Activated CD4-positive, CD25-positive, alpha-beta regulatory T cell treated with anti-CD3 and anti-CD28 coated beads, Interleukin-2, amount 50 U/mL, for 24 hours (primary cell): Measurements from ENCODE around the gene BRIP1.
"Not testable (repeated sequence)": the region's sequence is repeated elsewhere in the genome, so short reads cannot be mapped to it uniquely, and the experiment has no call there.

Experiments used
- ATAC-seq, 2 donors: fragments of 150-1000 bp; cut with Tn5 transposase; one replicate each; pipeline ENCODE4 v1.10.0; 2021; ENCODE audit warnings: mild to moderate bottlenecking in 1 of 2, moderate library complexity in 1 of 2

Gene BRIP1

GRCh38 chr17:61756561-61756960 lies 106.8 kb downstream of the BRIP1 start:
- ATAC-seq, result no peak

DNA sequence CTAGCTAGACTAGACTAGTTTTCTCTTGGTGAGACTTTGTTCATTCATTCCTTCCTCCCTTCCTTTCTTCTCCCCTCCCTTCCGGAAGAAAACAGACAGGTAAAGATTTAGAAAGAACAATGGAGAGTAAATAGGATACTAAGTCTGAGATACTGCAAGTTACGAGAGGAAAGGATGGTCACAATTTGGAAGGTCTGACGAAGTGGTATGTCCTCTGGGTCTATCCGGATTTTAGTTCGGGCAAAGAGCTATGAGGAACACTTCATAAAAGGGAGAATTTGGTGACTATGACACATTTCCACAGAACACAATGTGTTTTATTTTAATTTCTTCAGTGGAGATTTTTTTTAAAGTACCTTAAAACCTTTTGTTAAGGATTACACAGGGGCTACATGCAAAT lies 107.7 kb downstream of the BRIP1 start:
- no peak for ATAC-seq

GRCh38 chr17:61755078-61755477 lies 108.2 kb downstream of the BRIP1 start:
- ATAC-seq, result no peak

- no peak for ATAC-seq
Observed at GRCh38 chr17:61754124-61754523, 109.2 kb downstream of the BRIP1 start.

DNA sequence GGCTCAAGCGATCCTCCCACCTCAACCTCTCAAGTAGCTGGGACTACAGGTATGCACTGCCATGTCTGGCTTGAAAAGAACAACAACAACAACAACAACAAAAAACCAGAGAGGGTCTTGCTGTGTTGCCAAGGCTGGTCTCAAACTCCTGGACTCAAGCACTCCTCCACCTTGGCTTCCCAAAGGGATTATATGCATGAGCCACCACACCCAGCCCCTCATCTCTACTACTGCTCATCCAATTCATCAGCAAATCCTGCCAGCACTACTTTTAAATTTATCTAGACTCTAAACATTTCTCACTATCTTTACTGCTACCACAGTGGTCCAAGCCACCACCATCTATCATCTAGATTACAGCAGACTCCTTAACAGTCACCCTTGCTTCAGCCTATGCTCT lies 109.6 kb downstream of the BRIP1 start:
- ATAC-seq, result no peak

DNA sequence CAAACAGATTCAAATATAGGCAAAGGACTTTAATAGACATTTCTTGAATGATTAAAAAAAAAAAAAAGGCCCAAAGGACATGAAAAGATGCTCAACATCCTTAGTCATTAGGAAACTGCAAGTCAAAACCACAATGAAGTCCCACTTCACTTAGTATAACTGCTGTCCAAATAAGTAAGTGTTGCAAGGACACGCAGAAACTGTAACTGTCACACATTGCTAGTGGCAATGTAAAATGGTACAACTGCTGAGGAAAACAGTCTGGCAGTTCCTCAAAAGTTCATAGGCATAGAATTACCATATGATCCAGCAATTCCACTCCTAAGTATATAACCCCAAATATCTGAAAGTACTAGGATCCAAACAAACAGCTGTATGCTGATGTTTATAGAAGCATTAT lies 112.7 kb downstream of the BRIP1 start:
- peak in 1 of 2 donors; percentile 38 for ATAC-seq

- ATAC-seq, result no peak
Observed at GRCh38 chr17:61749823-61750404, 113.4 kb downstream of the BRIP1 start.

GRCh38 chr17:61746248-61746985 lies 116.9 kb downstream of the BRIP1 start:
- ATAC-seq, result no peak

- ATAC-seq, result no peak
Observed at GRCh38 chr17:61744804-61745203, 118.5 kb downstream of the BRIP1 start.

GRCh38 chr17:61744252-61744651 lies 119.1 kb downstream of the BRIP1 start:
- no peak for ATAC-seq

GRCh38 chr17:61743766-61744165 lies 119.6 kb downstream of the BRIP1 start:
- ATAC-seq, result no peak

DNA sequence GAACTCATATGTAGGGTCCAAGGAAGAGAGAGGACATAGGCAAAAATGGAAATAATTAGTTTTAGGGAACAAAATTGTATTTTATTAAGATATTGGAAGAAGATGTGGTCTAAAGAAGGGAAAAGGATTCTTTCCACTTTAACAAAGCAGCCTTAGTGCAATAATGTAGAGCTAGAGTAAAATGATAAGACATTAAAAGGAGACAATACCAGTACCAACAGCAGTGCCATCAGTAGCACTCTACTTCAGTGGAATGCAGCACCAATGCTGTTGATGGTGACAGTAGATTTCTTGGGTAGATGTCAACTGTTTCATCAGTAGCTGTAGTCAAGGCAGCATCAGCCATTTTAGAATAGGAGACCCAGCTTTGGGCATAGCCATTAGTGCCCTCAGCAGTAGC lies 124.3 kb downstream of the BRIP1 start:
- ATAC-seq, result no peak

DNA sequence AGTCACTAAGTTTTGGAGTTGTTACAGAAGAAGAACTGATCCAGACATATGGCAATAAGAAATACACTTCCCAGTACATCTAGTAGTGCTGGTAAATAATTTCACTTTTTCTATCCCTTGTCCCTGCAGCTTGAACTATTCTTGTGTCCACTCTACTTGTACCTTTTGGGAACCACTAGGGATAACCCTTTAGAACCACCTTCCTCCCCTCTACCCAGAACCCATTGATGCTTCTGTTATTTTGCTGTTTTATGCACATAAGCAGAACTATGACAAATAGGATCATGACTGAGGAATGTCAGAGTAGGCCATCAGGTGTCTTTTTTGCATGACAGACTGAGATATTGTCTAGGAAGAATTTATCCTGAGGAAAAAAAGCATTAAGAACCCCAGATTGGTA lies 125.1 kb downstream of the BRIP1 start:
- no peak for ATAC-seq

DNA sequence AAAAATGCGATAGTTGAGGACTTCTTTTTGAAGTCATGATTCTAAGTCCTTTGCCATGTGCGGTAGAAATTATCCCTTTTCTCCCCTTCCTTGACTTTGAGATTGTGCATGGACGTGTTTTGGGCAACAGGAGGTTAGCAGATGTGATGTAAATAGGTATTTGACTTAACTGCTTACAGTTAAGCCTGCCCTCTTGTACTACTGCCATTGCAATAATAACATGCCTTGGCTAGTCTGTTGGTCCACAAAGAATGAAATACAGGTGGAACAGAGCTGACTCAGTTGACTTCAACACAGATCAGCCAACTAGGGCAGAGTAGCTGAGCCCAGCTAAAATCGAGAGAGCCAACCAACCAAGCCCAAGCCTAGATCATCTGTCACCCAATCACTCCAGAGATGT lies 125.5 kb downstream of the BRIP1 start:
- ATAC-seq, result no peak

DNA sequence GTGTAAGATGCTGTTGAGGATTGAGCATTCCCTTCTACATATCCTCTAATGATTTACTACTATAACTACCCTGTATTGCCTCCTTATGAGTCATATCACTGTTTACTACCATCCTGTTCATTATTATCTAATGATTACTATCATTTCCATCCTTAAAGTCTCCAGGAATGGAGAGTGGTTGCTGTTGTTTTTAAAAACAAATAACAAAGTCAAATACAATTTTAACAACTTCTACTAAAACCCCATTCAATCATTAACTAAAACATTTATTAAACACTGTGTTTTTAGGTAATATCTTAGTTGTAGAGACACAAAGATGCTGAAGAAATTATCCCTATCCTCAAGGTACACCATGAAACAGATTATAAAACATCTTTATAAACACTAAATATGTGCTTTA lies 126.9 kb downstream of the BRIP1 start:
- no peak for ATAC-seq

DNA sequence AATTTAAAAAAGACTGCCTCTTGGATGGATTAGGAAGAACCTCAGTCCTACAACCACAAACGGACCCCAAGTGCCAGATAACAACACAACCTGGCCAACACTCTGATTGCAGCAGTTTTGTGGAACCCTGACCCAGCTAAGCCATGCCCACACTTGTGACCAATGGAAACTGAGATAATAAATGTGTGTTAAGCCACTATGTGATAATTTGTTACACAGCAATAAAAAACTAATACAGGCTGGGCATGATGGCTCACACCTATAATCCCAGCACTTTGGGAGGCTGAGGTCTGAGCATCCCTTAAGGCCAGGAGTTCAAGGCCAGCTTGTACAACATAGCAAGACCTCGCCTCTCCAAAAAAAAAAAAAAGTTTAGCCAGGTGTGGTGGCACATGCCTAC lies 127.5 kb downstream of the BRIP1 start:
- no peak for ATAC-seq

DNA sequence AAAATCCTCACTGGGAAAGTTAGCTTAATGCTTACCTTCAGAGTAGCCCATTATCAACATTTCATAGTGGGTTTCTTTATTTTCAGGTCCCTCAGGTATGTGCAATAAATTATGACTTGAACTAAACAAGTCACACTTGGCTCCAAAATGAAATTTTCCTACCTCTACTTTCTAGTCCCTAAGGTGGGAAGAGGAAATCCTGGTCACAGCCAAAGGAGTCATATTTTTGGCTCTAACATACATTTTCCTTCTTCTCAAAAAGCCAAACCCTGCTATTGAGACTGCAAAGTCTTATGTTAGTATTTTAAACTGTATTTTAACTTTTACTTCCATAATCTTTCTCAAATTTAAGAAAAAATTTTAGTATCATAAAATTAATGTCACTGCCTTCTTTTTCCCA lies 128.9 kb downstream of the BRIP1 start:
- ATAC-seq, result no peak

DNA sequence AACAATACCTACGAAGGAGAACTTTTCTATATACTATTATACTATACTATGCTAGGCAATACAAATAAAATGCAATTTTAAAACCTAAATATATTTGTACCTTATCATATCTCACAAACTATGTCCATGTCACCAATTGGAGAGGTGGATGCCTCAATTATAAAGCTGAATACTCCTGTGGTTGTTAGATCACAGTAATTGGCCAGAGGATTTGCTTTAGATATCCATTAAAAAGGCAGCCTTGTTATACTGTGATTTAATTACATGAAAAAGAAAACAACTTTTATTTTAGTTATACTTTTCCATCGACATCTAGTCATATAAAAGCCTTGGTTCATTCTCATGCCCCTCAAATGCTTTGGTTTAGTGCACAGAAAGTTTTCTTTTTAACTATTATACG lies 129.3 kb downstream of the BRIP1 start:
- no peak for ATAC-seq

DNA sequence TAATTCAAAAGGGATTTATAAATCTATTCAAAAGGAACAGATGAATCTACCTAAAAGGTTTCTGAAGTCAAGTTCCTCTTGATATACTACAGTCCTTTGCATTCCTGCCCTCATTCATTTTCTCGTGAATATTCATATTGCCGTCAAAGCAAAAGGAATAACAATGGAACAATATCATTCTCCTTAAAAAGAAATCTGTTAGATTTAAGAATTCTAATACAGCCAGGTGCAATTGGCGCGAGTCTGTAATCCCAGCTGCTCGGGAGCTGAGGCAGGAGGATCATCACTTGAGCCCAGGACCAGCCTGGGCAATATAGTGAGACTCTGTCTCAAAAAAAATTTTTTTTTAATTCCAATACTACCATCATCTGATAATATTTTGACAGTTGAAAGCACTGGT lies 130.3 kb downstream of the BRIP1 start:
- ATAC-seq, result no peak

- ATAC-seq, result no peak
Observed at GRCh38 chr17:61732169-61732568, 131.2 kb downstream of the BRIP1 start.

- no peak for ATAC-seq
Observed at GRCh38 chr17:61731330-61731729, 132.0 kb downstream of the BRIP1 start.

- ATAC-seq, result no peak
Observed at GRCh38 chr17:61729690-61730268, 133.5 kb downstream of the BRIP1 start.

DNA sequence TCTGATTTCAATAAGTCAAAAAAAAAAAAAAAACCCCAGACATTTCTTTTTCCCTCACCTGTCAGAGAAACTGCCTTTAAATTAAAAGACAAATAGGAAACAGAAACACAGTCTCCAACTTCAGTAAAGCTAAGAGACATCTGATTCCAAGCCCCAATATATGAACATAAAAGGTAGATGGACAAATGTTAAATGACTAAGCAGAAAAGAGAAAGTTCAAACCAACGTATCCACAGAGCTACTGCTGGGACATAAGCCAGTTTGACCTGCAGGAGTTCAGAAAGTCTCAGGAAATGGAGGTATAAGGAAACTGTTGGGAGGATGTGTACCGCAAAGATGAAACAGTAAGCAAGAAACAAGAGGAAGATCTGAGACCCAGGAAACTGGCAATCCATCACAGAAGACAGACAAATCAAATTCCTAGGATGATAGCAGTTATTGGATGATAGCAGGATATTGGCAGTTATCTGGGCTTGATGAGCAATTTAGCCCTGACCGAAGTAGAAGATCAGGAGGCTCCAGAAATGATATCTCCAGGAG lies 135.0 kb downstream of the BRIP1 start:
- no peak for ATAC-seq

- not testable (repeated sequence) for ATAC-seq
Observed at GRCh38 chr17:61727798-61728197, 135.5 kb downstream of the BRIP1 start.
